ENCODE results near the gene DDC. TPM values are rescaled to one million over a fixed set of nuclear protein-coding genes. Genes with fewer than 3 reads are reported as not detected.

The DDC gene
- total RNA-seq, 4 donors from 2014 or later, result 0.24 to 1.3 TPM; not detected in 2

DNA sequence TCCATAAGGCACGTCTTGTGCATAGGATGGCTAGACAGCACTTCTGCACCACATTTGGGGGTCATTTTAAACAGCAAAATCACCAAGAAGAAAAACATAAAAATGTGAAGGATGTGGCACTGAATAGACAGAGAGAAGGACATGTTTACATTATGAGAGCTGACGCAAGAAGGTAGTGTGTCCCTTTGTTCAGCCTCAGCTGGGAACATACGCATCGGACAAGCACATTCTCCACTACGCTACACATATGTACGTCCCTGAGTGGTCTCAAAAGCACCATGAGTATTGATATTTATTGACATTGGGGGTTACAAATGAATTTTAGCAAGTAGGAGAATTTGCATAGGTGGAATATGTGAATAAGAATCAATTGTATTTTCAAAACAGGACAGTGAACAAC, 20.2 kb downstream of the DDC start:
- H3K9me3 ChIP-seq, result no peaks in the 10 kb centered on the region
- DNase-seq (no peak), ATAC-seq (no peak)
- H3K4me3 ChIP-seq, result no peak overlapping the region
- TF ChIP-seq POLR2A (IDR thresholded peaks at IDR 0.05) (no peak), CTCF (IDR thresholded peaks at IDR 0.05 in 4 of 5, conservative IDR thresholded peaks at IDR 0.05 in 1 of 5) (no peak)
- no peak overlapping the region for H3K27ac ChIP-seq
- H3K4me1 ChIP-seq, result no peaks in the 10 kb centered on the region
- intact Hi-C loops (cut with DNase I; ENCODE audit: low total_unique reads), result no loop called here
- in situ Hi-C loops (cut with MboI; ENCODE audit: low sequenced_read_pairs in 4 of 4), result no loop called here
- H3K36me3 ChIP-seq, result no peaks in the 10 kb centered on the region
- no peaks in the 10 kb centered on the region for H3K27me3 ChIP-seq

GRCh38 chr7:50543776-50544442, 21.3 kb downstream of the DDC start:
- ATAC-seq, result no peak
- DNase-seq, result no peak
- intact Hi-C loops (cut with DNase I; ENCODE audit: low total_unique reads) (no loop called here), in situ Hi-C loops (cut with MboI; ENCODE audit: low sequenced_read_pairs in 4 of 4) (no loop called here)
- TF ChIP-seq POLR2A (IDR thresholded peaks at IDR 0.05), result no peak
- no peak for TF ChIP-seq CTCF (IDR thresholded peaks at IDR 0.05 in 4 of 5, conservative IDR thresholded peaks at IDR 0.05 in 1 of 5)
- Histone ChIP-seq H3K36me3 (no peaks in the 10 kb centered on the region), H3K4me1 (no peaks in the 10 kb centered on the region), H3K4me3 (no peak overlapping the region), H3K9me3 (no peaks in the 10 kb centered on the region), H3K27me3 (no peaks in the 10 kb centered on the region), H3K27ac (no peak overlapping the region)

DNA sequence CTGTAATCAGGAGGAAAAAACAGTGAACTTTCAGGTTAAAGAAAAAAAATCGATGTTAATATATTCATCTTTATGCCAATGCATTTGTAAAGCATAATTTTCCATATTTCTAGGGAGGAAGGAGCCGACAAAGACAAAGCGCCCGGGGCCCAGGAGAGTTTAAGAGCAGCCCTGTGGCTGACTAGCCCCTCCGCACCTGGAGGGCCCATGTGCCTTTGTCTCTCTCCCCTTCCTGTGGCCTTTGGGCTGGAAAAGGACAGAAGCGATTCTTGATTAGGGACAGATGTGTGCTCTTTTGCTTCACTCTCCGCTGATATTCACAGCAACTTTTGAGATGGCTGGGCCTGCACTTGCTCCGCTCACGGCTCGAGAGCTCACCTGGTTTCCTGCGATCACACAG, 23.1 kb downstream of the DDC start:
- no peak overlapping the region for H3K27ac ChIP-seq
- H3K36me3 ChIP-seq, result no peaks in the 10 kb centered on the region
- in situ Hi-C loops (cut with MboI; ENCODE audit: low sequenced_read_pairs in 4 of 4), result no loop called here
- H3K9me3 ChIP-seq, result no peaks in the 10 kb centered on the region
- no peaks in the 10 kb centered on the region for H3K27me3 ChIP-seq
- ATAC-seq (no peak), DNase-seq (no peak)
- H3K4me1 ChIP-seq, result no peaks in the 10 kb centered on the region
- intact Hi-C loops (cut with DNase I; ENCODE audit: low total_unique reads), result no loop called here
- no peak overlapping the region for H3K4me3 ChIP-seq
- no peak for TF ChIP-seq CTCF (IDR thresholded peaks at IDR 0.05 in 4 of 5, conservative IDR thresholded peaks at IDR 0.05 in 1 of 5)
- no peak for TF ChIP-seq POLR2A (IDR thresholded peaks at IDR 0.05)

- Histone ChIP-seq H3K27ac (no peak overlapping the region), H3K9me3 (no peaks in the 10 kb centered on the region), H3K27me3 (no peaks in the 10 kb centered on the region), H3K36me3 (no peaks in the 10 kb centered on the region), H3K4me3 (no peak overlapping the region), H3K4me1 (no peaks in the 10 kb centered on the region)
- ATAC-seq (no peak), DNase-seq (no peak)
- TF ChIP-seq CTCF (IDR thresholded peaks at IDR 0.05 in 4 of 5, conservative IDR thresholded peaks at IDR 0.05 in 1 of 5) (no peak), POLR2A (IDR thresholded peaks at IDR 0.05) (no peak)
- intact Hi-C loops (cut with DNase I; ENCODE audit: low total_unique reads) (no loop called here), in situ Hi-C loops (cut with MboI; ENCODE audit: low sequenced_read_pairs in 4 of 4) (no loop called here)
Measured at GRCh38 chr7:50540785-50541579, 24.2 kb downstream of the DDC start.
